Nucleus accumbens (tissue), 56 donors: Measurements from ENCODE around the gene PLEKHF1.
"Not testable (repeated sequence)": the region's sequence is repeated elsewhere in the genome, so short reads cannot be mapped to it uniquely, and the experiment has no call there.

Experiments
- DNase-seq, 56 donors: peaks; one replicate each; lab custom pipeline; 2025; lab: John Stamatoyannopoulos, UW

The PLEKHF1 gene

DNA sequence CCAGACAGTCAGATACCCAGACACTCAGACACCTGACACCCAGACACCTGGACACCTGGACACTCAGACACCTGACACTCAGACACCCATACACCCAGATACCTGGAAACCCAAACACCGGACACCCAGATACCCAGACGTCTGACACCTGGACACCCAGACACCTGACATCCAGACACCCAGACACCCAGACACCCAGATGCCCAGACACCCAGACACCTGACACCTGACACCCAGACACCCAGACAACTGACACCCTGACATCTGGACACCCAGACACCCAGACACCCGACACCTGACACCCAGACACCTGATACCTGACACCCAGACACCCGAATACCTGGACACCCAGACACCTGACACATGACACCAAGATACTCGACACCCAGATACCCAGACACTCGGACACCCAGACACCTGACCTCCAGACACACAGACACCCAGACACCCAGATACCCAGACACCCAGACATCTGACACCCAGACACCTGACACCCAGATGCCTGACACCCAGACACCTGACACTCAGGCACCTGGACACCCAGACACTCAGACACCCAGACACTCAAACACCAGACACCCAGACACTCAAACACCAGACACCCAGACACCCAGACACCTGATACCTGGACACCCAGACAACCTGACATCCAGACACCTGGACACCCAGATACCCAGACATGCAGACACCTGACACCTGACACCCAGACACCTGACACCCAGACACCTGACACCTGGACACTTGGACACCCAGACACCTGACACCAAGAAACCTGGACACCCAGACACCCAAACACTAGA, 30.7 kb downstream of the PLEKHF1 start:
- DNase-seq, result no peak

DNA sequence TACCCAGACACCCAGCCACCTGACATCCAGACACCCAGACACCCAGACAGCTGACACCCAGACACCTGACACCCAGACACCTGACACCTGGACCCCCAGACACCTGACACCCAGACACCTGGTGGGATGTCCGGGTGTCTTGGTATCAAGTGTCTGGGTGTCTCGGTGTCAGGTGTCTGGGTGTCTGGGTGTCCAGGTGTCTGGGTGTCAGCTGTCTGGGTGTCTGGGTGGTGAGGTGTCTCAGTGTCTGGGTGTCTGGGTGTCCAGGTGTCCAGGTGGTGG, 31.2 kb downstream of the PLEKHF1 start:
- DNase-seq, result no peak

DNA sequence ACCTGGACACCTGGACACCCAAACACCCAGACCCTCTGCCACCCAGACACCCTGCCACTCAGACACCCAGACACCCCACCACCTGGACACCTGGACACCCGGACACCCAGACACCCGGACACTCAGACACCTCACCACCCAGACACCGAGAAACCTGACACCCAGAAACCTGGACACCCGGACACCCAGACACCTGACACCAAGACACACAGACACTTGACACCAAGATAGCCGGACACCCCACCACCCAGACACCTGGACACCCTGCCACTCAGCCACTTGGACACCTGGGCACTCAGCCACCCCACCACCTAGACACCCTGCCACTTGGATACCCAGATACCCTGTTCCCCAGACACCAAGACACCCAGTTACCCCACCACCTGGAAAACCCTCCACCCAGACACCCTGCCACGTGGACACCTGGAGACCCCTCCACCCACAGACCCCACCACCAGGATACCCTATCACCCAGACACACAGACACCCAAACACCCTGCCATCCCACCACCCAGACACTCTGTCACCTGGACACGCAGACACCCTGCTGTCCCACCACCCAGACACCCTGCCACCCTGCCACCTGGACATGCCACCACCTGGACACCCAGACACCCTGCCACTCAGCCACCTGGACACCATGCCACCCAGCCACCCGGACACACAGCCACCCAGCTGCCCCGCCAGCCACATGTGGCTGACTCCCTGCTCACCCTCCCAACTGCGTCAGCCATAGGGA, 32.4 kb downstream of the PLEKHF1 start:
- no peak for DNase-seq

GRCh38 chr19:29699861-29700260, 34.6 kb downstream of the PLEKHF1 start:
- DNase-seq, result no peak

- DNase-seq, result no peak
Observed at GRCh38 chr19:29700498-29700897, 35.2 kb downstream of the PLEKHF1 start.

DNA sequence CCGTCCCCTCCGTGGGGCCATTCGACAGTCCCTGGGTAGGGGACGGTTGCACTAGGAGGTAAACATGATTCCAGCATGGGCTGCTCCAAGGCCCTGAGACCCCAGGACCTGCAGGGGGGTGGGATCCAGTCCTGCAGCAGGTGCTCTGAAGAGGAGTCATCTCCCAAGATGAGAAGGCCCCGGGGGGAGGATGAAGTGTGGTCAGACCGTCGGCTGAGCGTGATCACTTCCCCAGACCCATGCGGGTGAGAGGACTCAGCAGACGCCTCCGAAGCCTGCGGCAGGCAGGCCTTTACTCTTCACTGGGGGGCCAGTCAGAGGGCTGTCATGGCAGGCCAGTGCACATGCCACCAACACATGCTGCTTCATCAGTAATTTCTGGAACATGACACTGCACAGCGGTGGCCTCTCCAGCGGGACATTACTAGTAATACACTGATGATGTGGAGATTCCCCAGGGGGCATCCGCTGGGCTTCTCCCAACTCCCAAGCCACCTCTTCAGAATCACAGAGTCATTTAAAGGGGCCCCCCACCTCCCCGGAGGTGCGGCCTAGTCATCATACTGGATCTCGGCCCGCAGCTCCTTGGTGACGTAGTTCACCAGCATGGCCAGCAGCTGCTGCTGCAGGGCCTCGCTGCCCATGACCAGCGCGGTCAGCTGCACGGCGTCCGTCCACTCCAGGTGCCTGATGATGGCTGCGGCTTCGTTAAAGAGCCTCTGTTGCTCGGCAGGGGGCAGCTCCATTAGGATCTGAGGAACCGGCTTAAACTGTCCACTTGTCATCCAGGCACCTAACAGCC, 37.1 kb downstream of the PLEKHF1 start:
- DNase-seq, result peak in 3 of 56 donors; percentile 23 to 35 (median 31)

DNA sequence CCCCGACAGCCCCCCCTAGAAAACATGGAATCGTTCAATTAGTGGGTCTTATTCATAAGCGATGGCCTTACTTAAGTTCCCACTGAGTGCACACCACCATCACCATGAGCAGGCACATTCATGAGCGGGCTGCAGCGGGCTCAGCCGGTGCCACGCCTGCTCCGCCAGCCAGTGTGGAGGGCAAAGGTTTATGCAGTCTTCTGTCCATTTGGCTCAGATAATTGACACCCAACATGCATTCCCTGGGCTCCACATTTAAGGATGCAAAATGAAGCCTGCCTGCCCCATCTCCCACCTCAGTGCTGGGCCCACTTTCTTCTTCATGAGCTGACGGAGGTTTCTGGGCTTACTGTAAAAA, 37.7 kb downstream of the PLEKHF1 start:
- DNase-seq, result no peak

DNA sequence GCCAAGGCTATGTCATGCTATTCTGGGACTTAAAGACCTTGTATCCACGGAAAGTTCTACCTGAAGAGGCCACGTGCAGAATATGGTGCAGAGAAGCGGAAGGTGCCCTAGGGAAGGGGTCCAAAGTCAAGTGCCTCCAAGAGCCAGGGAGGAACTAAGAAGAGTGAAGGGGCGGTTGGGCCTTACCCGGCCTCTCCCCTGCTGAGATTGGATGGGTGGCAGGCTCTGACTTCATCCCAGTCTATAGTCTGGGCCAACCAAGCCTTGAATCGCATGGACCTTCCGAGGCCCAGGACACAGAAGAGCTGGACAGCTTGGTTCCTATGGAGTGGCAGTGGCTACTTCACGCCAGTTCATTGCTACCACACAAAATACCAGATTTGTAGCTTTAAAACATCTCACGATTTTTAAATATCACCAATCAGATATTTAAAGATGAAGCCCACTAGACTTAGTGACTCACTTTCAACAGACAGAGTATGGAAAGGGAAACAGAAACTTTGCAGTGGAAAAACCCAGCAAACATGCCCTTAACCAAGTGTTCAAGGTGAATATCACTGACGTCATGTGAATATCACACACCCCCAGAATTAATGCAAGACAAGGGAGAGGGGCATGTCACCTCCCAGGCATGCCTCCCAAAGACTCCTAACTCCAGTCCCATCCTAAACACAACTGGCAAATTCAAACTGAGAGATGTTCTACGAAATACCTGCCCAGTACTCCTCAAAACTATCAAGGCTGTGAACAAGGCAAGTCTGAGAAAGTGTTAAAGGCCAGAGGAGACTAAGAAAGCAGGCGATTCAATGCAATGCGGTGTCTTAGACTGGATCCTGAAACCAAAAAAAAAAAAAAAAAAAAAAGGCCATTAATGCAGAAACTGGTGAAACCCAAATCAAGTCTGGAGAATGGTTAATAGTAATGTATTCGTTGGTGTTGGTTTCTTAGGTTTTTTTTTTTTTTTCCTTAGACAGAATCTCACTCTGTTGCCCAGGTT, 39.6 kb downstream of the PLEKHF1 start:
- no peak for DNase-seq

GRCh38 chr19:29705706-29706105, 40.4 kb downstream of the PLEKHF1 start:
- DNase-seq, result no peak

- no peak for DNase-seq
Observed at GRCh38 chr19:29706635-29707034, 41.4 kb downstream of the PLEKHF1 start.

DNA sequence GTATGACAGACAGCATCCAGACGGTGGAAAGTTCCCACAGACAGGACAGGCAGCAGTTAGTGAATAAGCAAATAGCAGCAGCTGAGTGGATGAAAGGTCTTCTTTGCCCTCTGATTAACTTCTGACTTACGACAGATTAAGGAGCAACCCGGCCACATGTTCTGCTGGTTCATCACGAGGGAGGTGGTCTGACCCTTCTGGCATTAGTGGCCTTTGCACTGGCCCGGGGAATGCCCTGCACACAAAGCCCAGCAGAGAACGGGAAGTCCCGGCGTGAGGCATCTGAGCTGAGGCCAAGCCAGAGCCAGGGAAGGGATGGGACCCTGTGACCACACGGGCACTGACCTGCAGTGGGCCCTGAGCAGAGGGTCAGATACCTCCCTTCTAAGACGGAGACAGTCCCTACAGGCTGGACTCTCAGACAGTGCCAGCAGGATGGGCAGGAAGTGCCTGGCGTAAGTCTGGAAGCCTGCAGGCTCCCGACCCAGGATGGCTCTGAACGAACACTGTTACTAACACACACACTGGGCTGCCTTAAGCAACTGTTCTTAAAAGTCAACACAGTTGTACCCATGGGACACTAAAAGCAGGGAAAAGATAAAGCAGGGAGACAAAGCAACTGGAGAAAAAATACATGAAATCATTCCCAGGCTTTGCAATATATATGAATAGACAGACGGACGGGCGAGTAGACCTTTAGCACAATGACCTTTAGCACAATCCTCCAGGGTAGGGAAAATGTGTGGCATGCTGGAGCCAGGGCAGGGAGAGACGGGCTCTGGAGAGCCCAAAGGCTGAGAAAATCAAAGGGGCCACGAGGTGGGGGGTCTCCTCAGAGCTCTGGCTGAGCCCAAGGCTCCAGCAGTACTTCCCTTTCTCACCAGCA, 43.5 kb downstream of the PLEKHF1 start:
- no peak for DNase-seq

DNA sequence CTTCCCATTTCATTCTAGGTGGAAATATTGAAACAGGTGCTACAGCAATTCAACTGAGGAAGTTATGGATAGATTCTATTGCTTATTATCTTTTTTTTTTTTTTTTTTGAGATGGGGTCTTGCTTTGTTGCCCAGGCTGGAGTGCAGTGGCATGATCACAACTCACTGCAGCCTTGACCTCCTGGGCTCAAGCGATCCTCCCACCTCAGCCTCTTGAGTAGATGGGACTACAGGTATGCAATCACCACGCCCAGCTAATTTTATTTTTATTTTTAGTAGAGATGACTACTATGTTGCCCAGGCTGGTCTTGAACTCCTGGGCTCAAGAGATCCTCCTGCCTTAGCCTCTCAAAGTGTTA, 44.2 kb downstream of the PLEKHF1 start:
- not testable (repeated sequence) for DNase-seq

- DNase-seq, result no peak
Observed at GRCh38 chr19:29711584-29712132, 46.4 kb downstream of the PLEKHF1 start.

GRCh38 chr19:29712744-29713516, 47.7 kb downstream of the PLEKHF1 start:
- DNase-seq, result no peak

DNA sequence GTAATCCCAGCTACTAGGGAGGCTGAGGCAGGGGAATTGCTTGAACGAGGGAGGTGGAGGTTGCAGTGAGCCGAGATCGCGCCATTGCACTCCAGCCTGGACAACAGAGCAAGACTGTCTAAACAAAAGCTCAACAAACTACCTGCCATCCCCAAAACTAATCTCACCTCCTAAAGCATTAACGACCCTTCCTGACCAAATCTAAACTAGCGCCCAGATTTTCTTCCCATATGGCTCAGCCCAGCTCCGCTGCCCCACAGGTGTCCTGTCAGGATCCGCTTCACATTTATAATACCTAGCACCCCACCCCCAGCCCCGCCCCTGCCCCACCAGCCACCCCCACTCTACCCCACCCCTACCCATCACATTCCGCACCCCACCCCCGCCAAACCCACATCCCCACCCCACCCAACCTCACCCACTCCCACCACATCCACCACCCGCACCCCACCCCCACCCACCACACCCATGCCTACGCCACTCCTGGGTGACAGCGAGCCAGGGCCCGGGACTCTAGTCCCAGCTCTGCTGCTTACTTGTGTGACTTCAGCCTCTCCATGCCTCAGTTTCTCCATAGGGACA, 49.2 kb downstream of the PLEKHF1 start:
- peak in 3 of 56 donors; percentile 45 to 52 (median 47) for DNase-seq

- DNase-seq, result peak in 48 of 56 donors; percentile 18 to 82 (median 66)
Observed at GRCh38 chr19:29714953-29715700, 49.9 kb downstream of the PLEKHF1 start, which contains the start of gene C19orf12. Gene C19orf12 (minus strand): TSS chr19:29715261. CDS start chr19:29708413, 6,848 bp downstream.
